Endothelial cell of umbilical vein (primary cell): Measurements from ENCODE around the gene MAU2.

Experiments
- CTCF ChIP-seq, 2 donors: IDR thresholded peaks; 1 replicate in 1 of 2; 2 replicates in 1 of 2; pipeline ENCODE4 v1.5.1; 2011; ENCODE audit warnings: low read length in 2 of 2, mild to moderate bottlenecking in 2 of 2, moderate library complexity in 2 of 2, control low read depth in 1 of 2, inconsistent platforms in 1 of 2, low read depth in 1 of 2; ENCODE audit not compliant: insufficient read depth in 1 of 2; ENCODE audit errors: extremely low read depth in 1 of 2
- MYC ChIP-seq: IDR thresholded peaks from one replicate; pipeline ENCODE4 v1.6.1; 2011; ENCODE audit warnings: mild to moderate bottlenecking, low read depth, low read length
- POLR2A ChIP-seq: IDR thresholded peaks from 2 replicates; pipeline ENCODE4 v1.6.1; 2012; ENCODE audit warnings: low read depth, mild to moderate bottlenecking, control low read depth, low read length

- TF ChIP-seq CTCF (IDR thresholded peaks at IDR 0.05; ENCODE audit: extremely low read depth in 1 of 2, insufficient read depth in 1 of 2, low read depth in 1 of 2, low read length in 2 of 2), result no peak
- no peak for TF ChIP-seq MYC
- TF ChIP-seq POLR2A, result no peak
These were observed 48.6 kb upstream of the MAU2 start for GRCh38 chr19:19271828-19272599.
